ENCODE results near the gene CTPS2.

- TF ChIP-seq POLR2AphosphoS5 (IDR thresholded peaks at IDR 0.05; ENCODE audit: low read depth, low read length) (no peak), REST (IDR thresholded peaks at IDR 0.05; ENCODE audit: insufficient read depth in 1 of 2, low read depth in 2 of 2, low read length in 2 of 2) (no peak), TAF1 (IDR thresholded peaks at IDR 0.05; ENCODE audit: borderline replicate concordance, insufficient read depth, low read length) (no peak), SIN3A (IDR thresholded peaks at IDR 0.05; ENCODE audit: borderline replicate concordance, insufficient read depth, low read length) (no peak), FOXP2 (optimal IDR thresholded peaks at IDR 0.05; ENCODE audit: borderline replicate concordance, extremely low read depth, extremely low read length, insufficient read depth) (no peak)
Measured at GRCh38 chrX:16589211-16589610, 123.3 kb downstream of the CTPS2 start.

Measured in PFSK-1 (cell line).